Endothelial cell of umbilical vein (primary cell): ENCODE results near the gene GATA2. TPM values are rescaled to one million over a fixed set of nuclear protein-coding genes. Genes with fewer than 3 reads are reported as not detected.

Experiments
- BruUV-seq: library from RNA; stranded (reverse); fragments of 400-500 nt; replicated peaks from 2 replicates; lab custom pipeline; 2021; lab: Mats Ljungman, UMichigan
- CTCF ChIA-PET: fragments of 300-600, 350-600 bp; sonication (Branson Sonifier 250); formaldehyde crosslinking; loops from one replicate; lab custom pipeline; 2021; ENCODE audit warnings: antibody characterized with exemption, inconsistent platforms; lab: Charles Lee
- POLR2A ChIA-PET: fragments of 300-600, 350-600 bp; sonication (Branson Sonifier 250); formaldehyde crosslinking; loops from one replicate; lab custom pipeline; 2021; ENCODE audit warnings: antibody characterized with exemption, inconsistent platforms; lab: Charles Lee
- DNase-seq: peaks from one replicate; pipeline ENCODE4 v3.0.0-alpha.2; 2011; ENCODE audit warnings: low read depth, low spot score
- FAIRE-seq: peaks from 2 replicates; lab custom pipeline; 2011; peaks lifted over from hg19 to GRCh38; lab: Jason Lieb, UNC
- H2AFZ ChIP-seq: 2 replicates; pipeline ENCODE4 v1.6.0; 2012; ENCODE audit warnings: low read depth, low read length, control low read depth, inconsistent platforms
- H3K27ac ChIP-seq: 2 replicates; pipeline ENCODE4 v1.5.1; 2011; ENCODE audit warnings: low read depth, mild to moderate bottlenecking, control low read depth, low read length, moderate library complexity; ENCODE audit not compliant: insufficient read depth
- H3K27me3 ChIP-seq, 2 experiments: 2 replicates each; pipeline versions ENCODE4 v1.6.0 to v1.6.1; 2011; ENCODE audit warnings: low read length in 2 of 2, mixed read lengths in 1 of 2; ENCODE audit not compliant: control insufficient read depth in 2 of 2, insufficient read depth in 2 of 2
- H3K36me3 ChIP-seq, 2 experiments: 2 replicates in 1 of 2; 3 replicates in 1 of 2; pipeline ENCODE4 v1.5.1; 2011; ENCODE audit warnings: low read length in 2 of 2, mild to moderate bottlenecking in 1 of 2, moderate library complexity in 1 of 2; ENCODE audit not compliant: control insufficient read depth in 2 of 2, insufficient read depth in 2 of 2; ENCODE audit errors: extremely low read depth in 1 of 2
- H3K4me1 ChIP-seq: 3 replicates; pipeline ENCODE4 v1.5.1; 2011; ENCODE audit warnings: mild to moderate bottlenecking, low read length; ENCODE audit not compliant: control insufficient read depth, insufficient read depth; ENCODE audit errors: extremely low read depth
- H3K4me2 ChIP-seq: 2 replicates; pipeline ENCODE4 v1.6.1; 2011; ENCODE audit warnings: low read length, control low read depth, mixed read lengths; ENCODE audit not compliant: insufficient read depth
- H3K4me3 ChIP-seq, 3 experiments: fragments of 200-600 bp in 1 of 3; sonication (generic), shearing (Covaris generic) in 1 of 3; replicated peaks in 1 of 3; 2 replicates each; pipeline ENCODE4 v1.5.1; 2011 to 2016; ENCODE audit warnings: control low read depth in 3 of 3, low read length in 3 of 3, mild to moderate bottlenecking in 2 of 3, inconsistent platforms in 1 of 3, low read depth in 1 of 3, moderate library complexity in 1 of 3; ENCODE audit not compliant: insufficient read depth in 1 of 3
- H3K79me2 ChIP-seq: 2 replicates; pipeline ENCODE4 v1.6.0; 2012; ENCODE audit warnings: low read length, inconsistent platforms; ENCODE audit not compliant: control insufficient read depth, insufficient read depth
- H3K9ac ChIP-seq: replicated peaks from 2 replicates; pipeline ENCODE3; 2011; ENCODE audit warnings: low read length, control low read depth; ENCODE audit not compliant: insufficient read depth; ENCODE audit errors: extremely low read depth
- H3K9me1 ChIP-seq: replicated peaks from 3 replicates; pipeline ENCODE4 v1.6.0; 2011; ENCODE audit warnings: mild to moderate bottlenecking, low read length; ENCODE audit not compliant: control insufficient read depth, insufficient read depth; ENCODE audit errors: extremely low read depth
- H3K9me3 ChIP-seq: replicated peaks from 2 replicates; pipeline ENCODE4 v1.5.1; 2012; ENCODE audit warnings: low read length, inconsistent platforms; ENCODE audit not compliant: control insufficient read depth, insufficient read depth
- H4K20me1 ChIP-seq: replicated peaks from 2 replicates; pipeline ENCODE3; 2011; ENCODE audit warnings: mild to moderate bottlenecking, low read length; ENCODE audit not compliant: control insufficient read depth, insufficient read depth; ENCODE audit errors: extremely low read depth
- EZH2 ChIP-seq: IDR thresholded peaks from 2 replicates; pipeline ENCODE4 v1.6.1; 2012; ENCODE audit warnings: borderline replicate concordance, low read depth, mild to moderate bottlenecking, moderate library complexity, low read length, inconsistent platforms; ENCODE audit not compliant: severe bottlenecking
- FOS ChIP-seq: IDR thresholded peaks from 2 replicates; pipeline ENCODE4 v1.6.1; 2011; ENCODE audit warnings: mild to moderate bottlenecking, low read length, moderate library complexity, borderline replicate concordance; ENCODE audit not compliant: insufficient read depth
- GATA2 ChIP-seq: IDR thresholded peaks from 2 replicates; pipeline ENCODE4 v1.7.0; 2011; ENCODE audit warnings: low read depth, mild to moderate bottlenecking, moderate library complexity, mixed read lengths, low read length; ENCODE audit not compliant: insufficient read length, insufficient read depth
- JUN ChIP-seq: IDR thresholded peaks from 2 replicates; pipeline ENCODE4 v1.6.1; 2011; ENCODE audit warnings: borderline replicate concordance, low read depth; ENCODE audit not compliant: insufficient read length, insufficient read depth
- MYC ChIP-seq: IDR thresholded peaks from one replicate; pipeline ENCODE4 v1.6.1; 2011; ENCODE audit warnings: mild to moderate bottlenecking, low read depth, low read length
- POLR2A ChIP-seq: IDR thresholded peaks from 2 replicates; pipeline ENCODE4 v1.6.1; 2012; ENCODE audit warnings: low read depth, mild to moderate bottlenecking, control low read depth, low read length
- POLR2AphosphoS5 ChIP-seq: IDR thresholded peaks from 2 replicates; pipeline ENCODE4 v1.6.1; 2012; ENCODE audit warnings: low read depth, mild to moderate bottlenecking, control low read depth, low read length, moderate library complexity; ENCODE audit not compliant: insufficient read depth
- dilution Hi-C: fragments of 300-500 bp; cut with MboI; formaldehyde crosslinking; loops from one replicate; pipeline ENCODE4 v1.15.0; 2019; ENCODE audit warnings: low sequenced_read_pairs; ENCODE audit not compliant: extremely low pct_ligation_motif_present
- intact Hi-C: fragments of 100-400 bp; cut with micrococcal nuclease; formaldehyde crosslinking; loops from one replicate; pipeline ENCODE4 v1.10.0; 2022
- polyA plus RNA-seq, 4 experiments: library from polyadenylated mRNA; depleted of rRNA in 3 of 4; stranded (reverse) in 3 of 4; unstranded in 1 of 4; fragments of >200 nt; gene quantifications; 2 replicates each; pipeline versions ENCODE4 v1.2.1 to v1.2.3, GENCODE V29; 2011 to 2012; ENCODE audit warnings: missing spikeins in 1 of 4
- total RNA-seq: library from RNA; stranded (reverse); gene quantifications from 2 replicates; pipeline ENCODE4 v1.2.3, GENCODE V29; 2021
- TF ChIP-seq, protein P1 (sequence below): IDR thresholded peaks from 2 replicates; pipeline ENCODE4 v1.6.1; 2011; ENCODE audit not compliant: insufficient read depth, insufficient read length
- TF ChIP-seq, protein P2 (sequence below), 2 donors: IDR thresholded peaks; 1 replicate in 1 of 2; 2 replicates in 1 of 2; pipeline ENCODE4 v1.5.1; 2011; ENCODE audit warnings: low read length in 2 of 2, mild to moderate bottlenecking in 2 of 2, moderate library complexity in 2 of 2, control low read depth in 1 of 2, inconsistent platforms in 1 of 2, low read depth in 1 of 2; ENCODE audit not compliant: insufficient read depth in 1 of 2; ENCODE audit errors: extremely low read depth in 1 of 2

GATA2 gene
- total and polyA plus RNA-seq, 2 donors (not counting 3 experiments of a cell fraction or from before 2014, with no cell fraction given) = 28.8 to 62.2 TPM

DNA sequence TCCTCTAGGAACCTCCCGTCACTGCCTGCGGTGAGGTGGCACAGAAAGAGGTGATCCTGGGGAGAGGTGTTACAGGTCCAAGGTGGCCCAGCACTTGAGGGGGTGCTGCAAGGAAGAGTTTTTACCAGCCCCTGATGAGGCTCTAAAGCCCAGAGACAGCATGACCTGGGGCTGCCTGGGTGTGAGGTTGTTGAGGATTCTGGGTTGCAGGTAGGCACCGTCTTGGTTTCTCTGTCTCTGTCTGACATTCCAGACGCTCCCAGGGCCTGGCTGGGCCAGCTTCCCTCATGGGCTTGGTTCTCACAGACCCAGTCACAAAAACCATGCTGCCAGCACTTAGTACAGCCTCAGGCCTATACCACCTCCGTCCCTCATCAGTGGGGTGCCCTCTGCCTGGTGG, 57.4 kb downstream of the GATA2 start:
- dilution Hi-C loops = loop anchor here (25.0 kb wide), 1 partner anchor 152 kb away; no protein-coding TSS in a partner anchor
- no peak overlapping the region for H3K27ac ChIP-seq
- CTCF ChIA-PET = interaction anchor here (1.2 to 1.7 kb wide), 2 partner anchors 48 to 62 kb away, joined by 3 to 5 read pairs; no protein-coding TSS in a partner anchor

More for the DNA sequence above, 57.4 kb downstream of the GATA2 start:
- Histone ChIP-seq H2AFZ (no peak overlapping the region), H3K4me1 (no peaks in the 10 kb centered on the region), H3K9me1 (no peaks in the 10 kb centered on the region), H3K27me3 (peaks cover 29 to 36% of the 10 kb centered on the region in 2 experiments), H3K4me3 (no peak overlapping the region), H4K20me1 (no peaks in the 10 kb centered on the region), H3K36me3 (no peaks in the 10 kb centered on the region), H3K4me2 (no peak overlapping the region), H3K79me2 (no peaks in the 10 kb centered on the region), H3K9ac (no peak overlapping the region), H3K9me3 (no peaks in the 10 kb centered on the region)
- DNase-seq = no peak
- BruUV-seq = no TSS peak
- POLR2A ChIA-PET = no interaction called here
- no peak for FAIRE-seq
- TF ChIP-seq FOS = no peak
- TF ChIP-seq, protein P1, sequence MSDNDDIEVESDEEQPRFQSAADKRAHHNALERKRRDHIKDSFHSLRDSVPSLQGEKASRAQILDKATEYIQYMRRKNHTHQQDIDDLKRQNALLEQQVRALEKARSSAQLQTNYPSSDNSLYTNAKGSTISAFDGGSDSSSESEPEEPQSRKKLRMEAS = no peak
- TF ChIP-seq JUN = no peak
- TF ChIP-seq, protein P2, sequence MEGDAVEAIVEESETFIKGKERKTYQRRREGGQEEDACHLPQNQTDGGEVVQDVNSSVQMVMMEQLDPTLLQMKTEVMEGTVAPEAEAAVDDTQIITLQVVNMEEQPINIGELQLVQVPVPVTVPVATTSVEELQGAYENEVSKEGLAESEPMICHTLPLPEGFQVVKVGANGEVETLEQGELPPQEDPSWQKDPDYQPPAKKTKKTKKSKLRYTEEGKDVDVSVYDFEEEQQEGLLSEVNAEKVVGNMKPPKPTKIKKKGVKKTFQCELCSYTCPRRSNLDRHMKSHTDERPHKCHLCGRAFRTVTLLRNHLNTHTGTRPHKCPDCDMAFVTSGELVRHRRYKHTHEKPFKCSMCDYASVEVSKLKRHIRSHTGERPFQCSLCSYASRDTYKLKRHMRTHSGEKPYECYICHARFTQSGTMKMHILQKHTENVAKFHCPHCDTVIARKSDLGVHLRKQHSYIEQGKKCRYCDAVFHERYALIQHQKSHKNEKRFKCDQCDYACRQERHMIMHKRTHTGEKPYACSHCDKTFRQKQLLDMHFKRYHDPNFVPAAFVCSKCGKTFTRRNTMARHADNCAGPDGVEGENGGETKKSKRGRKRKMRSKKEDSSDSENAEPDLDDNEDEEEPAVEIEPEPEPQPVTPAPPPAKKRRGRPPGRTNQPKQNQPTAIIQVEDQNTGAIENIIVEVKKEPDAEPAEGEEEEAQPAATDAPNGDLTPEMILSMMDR (IDR thresholded peaks at IDR 0.05; ENCODE audit: extremely low read depth in 1 of 2, insufficient read depth in 1 of 2, low read depth in 1 of 2, low read length in 2 of 2) = no peak
- TF ChIP-seq POLR2A = no peak
- TF ChIP-seq MYC = no peak
- TF ChIP-seq GATA2 = no peak
- no peak for TF ChIP-seq EZH2
- no peak for TF ChIP-seq POLR2AphosphoS5
- intact Hi-C loops = no loop called here
